ENCODE measurements around the gene NOC3L. TPM values are rescaled to one million over a fixed set of nuclear protein-coding genes. Genes with fewer than 3 reads are reported as not detected.

NOC3L gene
- total and polyA plus RNA-seq, 2 donors (not counting 1 experiment from before 2014, with no cell fraction given) = 19.8 to 27.2 TPM

DNA sequence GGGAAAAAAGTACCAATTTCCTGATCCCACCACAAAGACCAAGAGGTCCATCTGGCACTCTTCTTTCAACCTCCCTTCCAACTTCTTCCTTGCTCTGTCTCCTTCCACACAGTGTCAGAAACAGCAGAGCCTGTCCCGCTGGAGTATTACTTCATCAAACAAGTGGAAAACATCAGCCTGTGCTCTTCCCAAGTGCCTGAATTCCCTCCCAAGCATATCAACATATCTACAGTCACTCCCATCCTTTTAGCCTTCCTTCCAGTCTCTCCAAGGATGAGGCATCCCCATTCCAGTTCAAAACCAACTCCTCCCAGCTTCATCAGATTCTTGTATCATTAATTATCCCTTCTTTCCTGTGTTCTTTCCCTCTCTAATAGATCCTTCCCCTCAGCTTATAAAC, 1.7 kb upstream of the NOC3L start:
- Histone ChIP-seq H3K9me3 (ENCODE audit: control insufficient read depth, insufficient read depth, low read depth, low read length) (no peaks in the 10 kb centered on the region), H2AFZ (ENCODE audit: low read length) (no peak overlapping the region), H3K79me2 (ENCODE audit: control insufficient read depth, insufficient read depth, low read length) (peaks cover 20% of the 10 kb centered on the region), H3K36me3 (ENCODE audit: control insufficient read depth, insufficient read depth, low read length) (no peaks in the 10 kb centered on the region), H3K27me3 (ENCODE audit: control insufficient read depth, insufficient read depth, low read length) (no peaks in the 10 kb centered on the region), H3K4me3 (replicated peaks in 1 of 4; ENCODE audit: control extremely low read depth in 1 of 4, insufficient read depth in 1 of 4, low read depth in 3 of 4, low read length in 4 of 4) (no peak overlapping the region), H3K9ac (ENCODE audit: insufficient read depth, low read length) (no peak overlapping the region), H4K20me1 (ENCODE audit: control insufficient read depth, extremely low read depth, insufficient read depth, low read length) (no peaks in the 10 kb centered on the region), H3K27ac (ENCODE audit: insufficient read depth, low read length) (no peak overlapping the region), H3K4me1 (ENCODE audit: control insufficient read depth, extremely low read depth, insufficient read depth, low read length) (no peaks in the 10 kb centered on the region), H3K4me2 (ENCODE audit: extremely low read depth, insufficient read depth, low read length) (no peak overlapping the region)
- TF ChIP-seq, protein P1, sequence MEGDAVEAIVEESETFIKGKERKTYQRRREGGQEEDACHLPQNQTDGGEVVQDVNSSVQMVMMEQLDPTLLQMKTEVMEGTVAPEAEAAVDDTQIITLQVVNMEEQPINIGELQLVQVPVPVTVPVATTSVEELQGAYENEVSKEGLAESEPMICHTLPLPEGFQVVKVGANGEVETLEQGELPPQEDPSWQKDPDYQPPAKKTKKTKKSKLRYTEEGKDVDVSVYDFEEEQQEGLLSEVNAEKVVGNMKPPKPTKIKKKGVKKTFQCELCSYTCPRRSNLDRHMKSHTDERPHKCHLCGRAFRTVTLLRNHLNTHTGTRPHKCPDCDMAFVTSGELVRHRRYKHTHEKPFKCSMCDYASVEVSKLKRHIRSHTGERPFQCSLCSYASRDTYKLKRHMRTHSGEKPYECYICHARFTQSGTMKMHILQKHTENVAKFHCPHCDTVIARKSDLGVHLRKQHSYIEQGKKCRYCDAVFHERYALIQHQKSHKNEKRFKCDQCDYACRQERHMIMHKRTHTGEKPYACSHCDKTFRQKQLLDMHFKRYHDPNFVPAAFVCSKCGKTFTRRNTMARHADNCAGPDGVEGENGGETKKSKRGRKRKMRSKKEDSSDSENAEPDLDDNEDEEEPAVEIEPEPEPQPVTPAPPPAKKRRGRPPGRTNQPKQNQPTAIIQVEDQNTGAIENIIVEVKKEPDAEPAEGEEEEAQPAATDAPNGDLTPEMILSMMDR (conservative IDR thresholded peaks at IDR 0.05 in 1 of 2, IDR thresholded peaks at IDR 0.05 in 1 of 2; ENCODE audit: low read depth in 1 of 2, low read length in 2 of 2) = no peak
- TF ChIP-seq EZH2 (IDR thresholded peaks at IDR 0.05; ENCODE audit: low read length, missing control alignments) = no peak
- DNase-seq (ENCODE audit: low read depth in 2 of 2) = no peak

DNA sequence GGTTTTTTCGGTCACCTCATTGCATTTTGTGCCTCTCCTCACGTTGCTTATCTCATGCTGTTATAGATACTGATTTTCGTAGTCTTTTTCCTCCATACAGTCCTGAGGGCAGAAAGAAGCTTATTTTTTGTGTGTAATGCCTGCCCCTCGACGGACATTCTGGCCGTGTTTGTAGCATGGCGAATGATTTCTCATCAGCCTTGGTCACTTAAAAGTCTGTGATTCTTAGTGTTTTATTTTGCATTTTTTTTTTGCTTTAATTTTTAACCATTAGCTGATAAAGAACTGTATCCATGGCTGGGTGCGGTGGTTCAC, 469 bp upstream of the NOC3L start:
- H3K4me2 ChIP-seq (ENCODE audit: extremely low read depth, insufficient read depth, low read length) = peak overlapping the region; percentile 18
- no peak overlapping the region for H3K9ac ChIP-seq (ENCODE audit: insufficient read depth, low read length)
- H3K9me3 ChIP-seq (ENCODE audit: control insufficient read depth, insufficient read depth, low read depth, low read length) = no peaks in the 10 kb centered on the region
- no peak for TF ChIP-seq EZH2 (IDR thresholded peaks at IDR 0.05; ENCODE audit: low read length, missing control alignments)
- TF ChIP-seq, protein P1 (conservative IDR thresholded peaks at IDR 0.05 in 1 of 2, IDR thresholded peaks at IDR 0.05 in 1 of 2; ENCODE audit: low read depth in 1 of 2, low read length in 2 of 2) = no peak
- no peaks in the 10 kb centered on the region for H3K36me3 ChIP-seq (ENCODE audit: control insufficient read depth, insufficient read depth, low read length)
- H3K4me1 ChIP-seq (ENCODE audit: control insufficient read depth, extremely low read depth, insufficient read depth, low read length) = peaks cover 2% of the 10 kb centered on the region
- H3K27ac ChIP-seq (ENCODE audit: insufficient read depth, low read length) = no peak overlapping the region
- DNase-seq (ENCODE audit: low read depth in 2 of 2) = no peak
- H2AFZ ChIP-seq (ENCODE audit: low read length) = peak overlapping the region; percentile 70
- H3K4me3 ChIP-seq (replicated peaks in 1 of 4; ENCODE audit: control extremely low read depth in 1 of 4, insufficient read depth in 1 of 4, low read depth in 3 of 4, low read length in 4 of 4) = peak overlapping the region in 3 of 4 experiments; percentile 16 to 90 (median 83)
- no peaks in the 10 kb centered on the region for H4K20me1 ChIP-seq (ENCODE audit: control insufficient read depth, extremely low read depth, insufficient read depth, low read length)
- no peaks in the 10 kb centered on the region for H3K27me3 ChIP-seq (ENCODE audit: control insufficient read depth, insufficient read depth, low read length)
- peaks cover 20% of the 10 kb centered on the region for H3K79me2 ChIP-seq (ENCODE audit: control insufficient read depth, insufficient read depth, low read length)

DNA sequence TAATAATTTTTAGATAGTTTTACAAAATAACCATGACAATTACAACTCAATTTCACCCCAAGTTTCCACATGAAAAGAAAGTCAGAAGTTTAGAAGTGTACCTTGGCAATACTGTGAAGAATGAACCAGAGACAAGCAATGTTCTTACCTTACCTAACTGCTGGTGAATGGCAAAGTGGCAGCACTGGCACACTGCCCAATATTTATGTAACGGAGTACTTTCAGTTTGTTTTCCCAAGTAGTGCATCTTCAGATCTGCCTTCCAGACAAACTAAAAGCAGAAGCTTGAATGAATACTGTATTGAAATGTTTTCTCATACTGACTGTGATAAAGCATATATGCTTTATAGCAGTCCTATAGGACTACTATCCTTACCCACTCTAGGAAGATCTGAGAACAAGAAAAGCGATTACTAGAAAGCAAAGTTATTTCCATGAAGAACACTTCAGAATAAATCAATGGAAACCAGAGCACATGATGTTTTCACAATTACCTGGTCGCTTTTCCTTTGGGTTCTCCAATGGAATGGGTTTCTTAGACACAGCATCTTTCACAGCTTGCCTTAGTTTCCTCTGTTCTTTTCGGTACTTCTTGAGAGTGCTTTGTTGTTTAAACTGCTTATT, 1.5 kb downstream of the NOC3L start:
- Histone ChIP-seq H3K9ac (ENCODE audit: insufficient read depth, low read length) (no peak overlapping the region), H3K4me2 (ENCODE audit: extremely low read depth, insufficient read depth, low read length) (peak overlapping the region; percentile 77), H3K27me3 (ENCODE audit: control insufficient read depth, insufficient read depth, low read length) (no peaks in the 10 kb centered on the region), H3K4me3 (replicated peaks in 1 of 4; ENCODE audit: control extremely low read depth in 1 of 4, insufficient read depth in 1 of 4, low read depth in 3 of 4, low read length in 4 of 4) (peak overlapping the region; percentile 10 to 90 (median 84)), H3K79me2 (ENCODE audit: control insufficient read depth, insufficient read depth, low read length) (peaks cover 23% of the 10 kb centered on the region), H2AFZ (ENCODE audit: low read length) (no peak overlapping the region), H3K36me3 (ENCODE audit: control insufficient read depth, insufficient read depth, low read length) (peaks cover 2% of the 10 kb centered on the region), H3K4me1 (ENCODE audit: control insufficient read depth, extremely low read depth, insufficient read depth, low read length) (peaks cover 4% of the 10 kb centered on the region), H4K20me1 (ENCODE audit: control insufficient read depth, extremely low read depth, insufficient read depth, low read length) (no peaks in the 10 kb centered on the region), H3K27ac (ENCODE audit: insufficient read depth, low read length) (no peak overlapping the region), H3K9me3 (ENCODE audit: control insufficient read depth, insufficient read depth, low read depth, low read length) (no peaks in the 10 kb centered on the region)
- DNase-seq (ENCODE audit: low read depth in 2 of 2) = peak; percentile 4 to 23
- TF ChIP-seq, protein P1 (conservative IDR thresholded peaks at IDR 0.05 in 1 of 2, IDR thresholded peaks at IDR 0.05 in 1 of 2; ENCODE audit: low read depth in 1 of 2, low read length in 2 of 2) = no peak
- TF ChIP-seq EZH2 (IDR thresholded peaks at IDR 0.05; ENCODE audit: low read length, missing control alignments) = no peak
